ENCODE measurements around the gene OPTN. TPM values are rescaled to one million over a fixed set of nuclear protein-coding genes. Genes with fewer than 3 reads are reported as not detected.

OPTN gene
- polyA plus RNA-seq, 3 donors = 1.4 to 3.7 (median 2.6) TPM

DNA sequence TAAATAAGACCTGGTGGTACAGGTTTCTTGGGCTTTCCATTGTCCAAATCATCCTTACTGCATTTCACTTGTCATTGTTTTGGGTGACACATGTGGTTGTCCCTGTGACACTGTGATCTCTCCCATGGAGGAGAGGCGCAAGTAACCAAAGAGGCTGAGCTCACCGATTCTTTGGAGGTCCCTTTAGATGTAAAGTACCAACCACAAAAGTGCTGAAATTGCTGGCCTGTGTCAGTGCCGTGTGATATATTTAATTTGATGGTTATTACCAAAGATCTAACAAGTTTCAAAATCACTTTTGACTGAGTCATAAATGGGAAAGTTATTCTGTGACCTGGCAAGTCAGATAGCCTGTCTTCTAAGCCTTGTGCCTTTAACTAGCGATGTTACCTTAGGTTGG lies 80.8 kb downstream of the OPTN start:
- Histone ChIP-seq H3K27ac (ENCODE audit: low read depth in 1 of 2, low read length in 2 of 2) (no peak overlapping the region), H3K9ac (ENCODE audit: insufficient read depth, low read length, poor library complexity, severe bottlenecking) (no peak overlapping the region), H3K4me1 (ENCODE audit: control insufficient read depth in 1 of 2, insufficient read depth in 2 of 2, low read length in 2 of 2) (no peaks in the 10 kb centered on the region), H3K4me2 (replicated peaks; ENCODE audit: extremely low read depth, low read length, poor library complexity, severe bottlenecking) (no peak overlapping the region), H2AFZ (ENCODE audit: insufficient read depth, low read depth, low read length, poor library complexity, severe bottlenecking) (no peak overlapping the region), H3K9me3 (replicated peaks in 1 of 2; ENCODE audit: control insufficient read depth in 1 of 2, insufficient read depth in 1 of 2, low read length in 2 of 2) (no peaks in the 10 kb centered on the region), H3K27me3 (ENCODE audit: control insufficient read depth in 2 of 2, insufficient read depth in 2 of 2, low read length in 2 of 2) (no peaks in the 10 kb centered on the region), H4K20me1 (ENCODE audit: insufficient read depth, low read length) (no peaks in the 10 kb centered on the region), H3K36me3 (replicated peaks in 1 of 2; ENCODE audit: control insufficient read depth in 1 of 2, insufficient read depth in 2 of 2, low read length in 2 of 2) (peaks cover 3 to 74% of the 10 kb centered on the region in 2 donors), H3K79me2 (ENCODE audit: insufficient read depth, low read length) (no peaks in the 10 kb centered on the region), H3K4me3 (replicated peaks in 1 of 3; ENCODE audit: low read depth in 2 of 3, low read length in 3 of 3) (no peak overlapping the region)
- no peaks in the 10 kb centered on the region for H3K27me3 Mint-ChIP-seq (ENCODE audit: low read depth in 3 of 3)
- H3K27ac Mint-ChIP-seq = no peak overlapping the region
- no peak for DNase-seq
- intact Hi-C loops (cut with micrococcal nuclease) = no loop called here
- TF ChIP-seq CTCF (IDR thresholded peaks at IDR 0.05) = no peak
- no CpG with 5 or more reads among the region's 4 CpGs for WGBS (ENCODE audit: insufficient coverage)
- no peaks in the 10 kb centered on the region for H3K4me1 Mint-ChIP-seq
- H3K9me3 Mint-ChIP-seq = peaks cover 0 to 9% (median 0%) of the 10 kb centered on the region in 7 donors
- H3K36me3 Mint-ChIP-seq = peaks cover 41 to 74% of the 10 kb centered on the region in 2 donors
- H3K4me3 Mint-ChIP-seq = no peak overlapping the region

DNA sequence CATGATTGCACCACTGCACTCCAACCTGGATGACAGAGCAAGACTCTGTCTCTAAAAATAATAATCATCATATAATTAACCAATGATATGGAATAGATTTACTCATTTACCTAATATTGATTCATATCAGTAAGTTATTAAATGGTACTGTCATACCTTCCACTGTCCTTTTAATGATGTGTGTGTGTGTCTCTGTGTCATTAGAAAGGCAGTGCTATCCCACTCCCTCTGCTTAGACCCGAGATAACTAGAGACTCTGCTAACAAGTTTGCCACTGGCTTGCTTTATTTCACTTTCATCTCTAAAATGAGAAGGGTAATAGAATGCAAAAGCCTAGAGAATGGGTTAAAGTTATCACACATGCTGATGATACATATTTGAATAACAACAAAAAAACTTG lies 82.5 kb downstream of the OPTN start:
- peaks cover 10 to 79% of the 10 kb centered on the region in 2 donors for H3K36me3 ChIP-seq (replicated peaks in 1 of 2; ENCODE audit: control insufficient read depth in 1 of 2, insufficient read depth in 2 of 2, low read length in 2 of 2)
- WGBS (ENCODE audit: insufficient coverage) = no CpG with 5 or more reads among the region's 1 CpG

More for the DNA sequence above, 82.5 kb downstream of the OPTN start:
- Histone ChIP-seq H3K27me3 (ENCODE audit: control insufficient read depth in 2 of 2, insufficient read depth in 2 of 2, low read length in 2 of 2) (no peaks in the 10 kb centered on the region), H3K27ac (ENCODE audit: low read depth in 1 of 2, low read length in 2 of 2) (no peak overlapping the region), H3K4me2 (replicated peaks; ENCODE audit: extremely low read depth, low read length, poor library complexity, severe bottlenecking) (no peak overlapping the region), H2AFZ (ENCODE audit: insufficient read depth, low read depth, low read length, poor library complexity, severe bottlenecking) (no peak overlapping the region), H3K9me3 (replicated peaks in 1 of 2; ENCODE audit: control insufficient read depth in 1 of 2, insufficient read depth in 1 of 2, low read length in 2 of 2) (no peaks in the 10 kb centered on the region), H3K4me3 (replicated peaks in 1 of 3; ENCODE audit: low read depth in 2 of 3, low read length in 3 of 3) (no peak overlapping the region), H4K20me1 (ENCODE audit: insufficient read depth, low read length) (no peaks in the 10 kb centered on the region), H3K9ac (ENCODE audit: insufficient read depth, low read length, poor library complexity, severe bottlenecking) (no peak overlapping the region), H3K79me2 (ENCODE audit: insufficient read depth, low read length) (no peaks in the 10 kb centered on the region), H3K4me1 (ENCODE audit: control insufficient read depth in 1 of 2, insufficient read depth in 2 of 2, low read length in 2 of 2) (no peaks in the 10 kb centered on the region)
- DNase-seq = no peak
- H3K9me3 Mint-ChIP-seq = peaks cover 0 to 9% (median 0%) of the 10 kb centered on the region in 7 donors
- intact Hi-C loops (cut with micrococcal nuclease) = no loop called here
- H3K4me1 Mint-ChIP-seq = no peaks in the 10 kb centered on the region
- H3K4me3 Mint-ChIP-seq = no peak overlapping the region
- H3K36me3 Mint-ChIP-seq = peaks cover 47 to 82% of the 10 kb centered on the region in 2 donors
- TF ChIP-seq CTCF (IDR thresholded peaks at IDR 0.05) = no peak
- H3K27ac Mint-ChIP-seq = no peak overlapping the region
- no peaks in the 10 kb centered on the region for H3K27me3 Mint-ChIP-seq (ENCODE audit: low read depth in 3 of 3)
